HFF-Myc (cell line): ENCODE data around the gene SPTBN4.

Experiments used
- DNase-seq: peaks from one replicate; pipeline ENCODE4 v3.0.0-alpha.2; 2011; ENCODE audit warnings: low read depth; ENCODE audit errors: extremely low read depth
- H3K4me3 ChIP-seq: replicated peaks from 2 replicates; pipeline ENCODE4 v1.5.1; 2011; ENCODE audit warnings: low read depth, mild to moderate bottlenecking, control low read depth, low read length
- CTCF ChIP-seq: IDR thresholded peaks from 2 replicates; pipeline ENCODE4 v1.5.1; 2012; ENCODE audit warnings: mild to moderate bottlenecking, low read depth, low read length, control low read depth; ENCODE audit errors: missing control alignments

The SPTBN4 gene

GRCh38 chr19:40611900-40612698 lies 145.3 kb downstream of the SPTBN4 start:
- no peak for DNase-seq

GRCh38 chr19:40612831-40613689 lies 146.3 kb downstream of the SPTBN4 start:
- no peak for DNase-seq
- no peak for TF ChIP-seq CTCF
- no peak overlapping the region for H3K4me3 ChIP-seq

More at GRCh38 chr19:40611900-40612698, 145.3 kb downstream of the SPTBN4 start:
- no peak for TF ChIP-seq CTCF
- H3K4me3 ChIP-seq: no peak overlapping the region

DNA sequence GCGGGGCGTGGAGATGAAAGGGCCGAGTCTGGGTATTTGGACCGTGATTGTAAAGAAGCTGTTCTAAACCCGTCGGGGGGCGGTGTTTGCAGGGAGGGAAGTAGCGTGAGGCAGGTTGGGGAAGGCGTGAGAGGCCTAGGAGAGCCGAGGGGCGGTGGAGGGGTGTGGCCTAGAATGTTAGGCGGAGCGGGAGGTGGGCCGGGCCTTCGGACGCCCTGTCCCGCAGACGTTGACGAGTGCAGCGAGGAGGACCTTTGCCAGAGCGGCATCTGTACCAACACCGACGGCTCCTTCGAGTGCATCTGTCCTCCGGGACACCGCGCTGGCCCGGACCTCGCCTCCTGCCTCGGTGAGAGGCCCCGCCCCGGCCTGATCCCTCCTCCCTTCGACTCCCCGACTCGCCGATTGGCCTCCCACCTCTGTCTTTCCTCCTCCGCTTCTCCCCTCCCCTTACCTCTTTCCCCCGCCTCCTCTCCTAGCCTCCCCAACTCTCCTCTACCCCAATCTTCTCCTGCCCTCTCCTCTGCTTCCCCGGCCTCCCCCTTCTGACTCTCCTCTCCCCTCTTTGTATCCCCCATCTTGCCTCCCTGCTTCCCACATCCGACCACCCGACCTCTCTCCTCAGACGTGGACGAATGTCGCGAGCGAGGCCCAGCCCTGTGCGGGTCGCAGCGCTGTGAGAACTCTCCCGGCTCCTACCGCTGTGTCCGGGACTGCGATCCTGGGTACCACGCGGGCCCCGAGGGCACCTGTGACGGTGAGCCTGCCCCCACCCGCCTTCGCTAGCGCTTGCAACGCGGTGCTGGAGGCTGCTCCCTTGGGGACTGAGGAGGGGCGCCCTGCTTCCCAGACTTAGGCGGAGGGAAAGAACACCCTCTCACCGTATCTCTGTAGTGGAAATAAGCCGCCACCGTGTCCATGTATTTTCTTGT lies 147.2 kb downstream of the SPTBN4 start:
- DNase-seq: no peak
- peak overlapping the region; percentile 41 for H3K4me3 ChIP-seq
- no peak for TF ChIP-seq CTCF

- no peak for TF ChIP-seq CTCF
- H3K4me3 ChIP-seq: peak overlapping the region; percentile 41
Measured at GRCh38 chr19:40614622-40615411, 148.0 kb downstream of the SPTBN4 start.

GRCh38 chr19:40616178-40616577 lies 149.4 kb downstream of the SPTBN4 start:
- no peak overlapping the region for H3K4me3 ChIP-seq
- no peak for TF ChIP-seq CTCF
- DNase-seq: no peak

More at GRCh38 chr19:40614622-40615411, 148.0 kb downstream of the SPTBN4 start:
- DNase-seq: peak; percentile 95
